Thyroid gland (tissue), 4 donors: ENCODE data around the gene NFU1. TPM values are rescaled to one million over a fixed set of nuclear protein-coding genes. Genes with fewer than 3 reads are reported as not detected.

ENCODE experiments used
- DNase-seq, 2 donors: peaks; one replicate each; pipeline ENCODE4 v3.0.0-alpha.2; 2019
- H3K27ac ChIP-seq, 3 donors: fragments of 200-600 bp; sonication (generic); 1 replicate in 2 of 3; 2 replicates in 1 of 3; pipeline ENCODE4 v1.5.1; 2016 to 2019; ENCODE audit warnings: mild to moderate bottlenecking in 1 of 3, moderate library complexity in 1 of 3
- H3K27me3 ChIP-seq: fragments of 200-600 bp; sonication (generic); one replicate; pipeline ENCODE4 v1.5.1; 2019
- H3K36me3 ChIP-seq, 2 donors: fragments of 200-600 bp; sonication (generic); one replicate each; pipeline ENCODE4 v1.5.1; 2016 to 2019
- H3K4me1 ChIP-seq, 2 donors: fragments of 200-600 bp; sonication (generic); one replicate each; pipeline ENCODE4 v1.5.1; 2017 to 2019
- H3K4me3 ChIP-seq, 3 donors: fragments of 200-600 bp; sonication (generic); replicated peaks in 1 of 3; 1 replicate in 2 of 3; 2 replicates in 1 of 3; pipeline ENCODE4 v1.5.1; 2016; ENCODE audit warnings: mild to moderate bottlenecking in 1 of 3
- H3K9me3 ChIP-seq: fragments of 200-600 bp; sonication (generic); one replicate; pipeline ENCODE4 v1.5.1; 2017
- CTCF ChIP-seq, 6 experiments: fragments of 200-600 bp in 3 of 6; fragments of 450-650 bp in 3 of 6; sonication (generic) in 3 of 6; IDR thresholded peaks; one replicate each; pipeline ENCODE4 v1.5.1; 2016 to 2019; ENCODE audit warnings: antibody characterized with exemption in 6 of 6, mild to moderate bottlenecking in 2 of 6, inconsistent platforms in 1 of 6, moderate library complexity in 1 of 6
- POLR2A ChIP-seq, 2 donors: fragments of 450-650 bp; IDR thresholded peaks; one replicate each; pipeline ENCODE4 v1.6.1; 2017; ENCODE audit warnings: antibody characterized with exemption in 2 of 2, mild to moderate bottlenecking in 2 of 2, moderate library complexity in 1 of 2
- WGBS, 2 donors: methylation state at CpG; one replicate each; pipeline ENCODE4 v1.1.5; 2017; 5-methylcytosine and 5-hydroxymethylcytosine counted together
- intact Hi-C: fragments of 100-400 bp; cut with DNase I; formaldehyde crosslinking; loops from one replicate; pipeline ENCODE4 v1.15.1; 2023
- total RNA-seq, 4 donors: library from RNA; depleted of rRNA; stranded (reverse); fragments of >200 nt; gene quantifications; one replicate each; pipeline ENCODE4 v1.2.3, GENCODE V29; 2016

NFU1 gene
- total RNA-seq, 4 donors from 2014 or later, result 38.7 to 74.2 (median 55.2) TPM

GRCh38 chr2:69438580-69438979 lies 1.3 kb upstream of the NFU1 start:
- peak overlapping the region; percentile 88 to 99 (median 99) for H3K27ac ChIP-seq
- TF ChIP-seq POLR2A (IDR thresholded peaks at IDR 0.05) (no peak), CTCF (IDR thresholded peaks at IDR 0.05) (no peak)
- H3K4me3 ChIP-seq, result no peak overlapping the region
- intact Hi-C loops, result no loop called here
- peaks cover 10 to 23% of the 10 kb centered on the region in 2 donors for H3K4me1 ChIP-seq
- no peaks in the 10 kb centered on the region for H3K27me3 ChIP-seq
- 99 to 100% methylated on average over 6 of the region's 6 CpGs for WGBS, 2 donors
- no peaks in the 10 kb centered on the region for H3K9me3 ChIP-seq
- no peak for DNase-seq
- no peaks in the 10 kb centered on the region for H3K36me3 ChIP-seq

GRCh38 chr2:69437751-69438154 lies 518 bp upstream of the NFU1 start:
- Histone ChIP-seq H3K4me3 (peak overlapping the region; percentile 43 to 91 (median 64)), H3K4me1 (peaks cover 10 to 23% of the 10 kb centered on the region in 2 donors), H3K36me3 (no peaks in the 10 kb centered on the region), H3K27me3 (no peaks in the 10 kb centered on the region), H3K9me3 (no peaks in the 10 kb centered on the region), H3K27ac (peak overlapping the region; percentile 88 to 99 (median 99))
- WGBS, 2 donors, result 34 to 41% methylated on average over 7 of the region's 7 CpGs
- no peak for TF ChIP-seq POLR2A (IDR thresholded peaks at IDR 0.05)
- TF ChIP-seq CTCF (IDR thresholded peaks at IDR 0.05), result no peak
- intact Hi-C loops, result no loop called here
- peak; percentile 69 to 76 for DNase-seq

GRCh38 chr2:69436596-69436937 lies 668 bp downstream of the NFU1 start:
- DNase-seq, result no peak
- no peaks in the 10 kb centered on the region for H3K9me3 ChIP-seq
- H3K27me3 ChIP-seq, result no peaks in the 10 kb centered on the region
- intact Hi-C loops, result no loop called here
- peaks cover 10 to 23% of the 10 kb centered on the region in 2 donors for H3K4me1 ChIP-seq
- H3K4me3 ChIP-seq, result peak overlapping the region; percentile 43 to 91 (median 64)
- TF ChIP-seq CTCF (IDR thresholded peaks at IDR 0.05), result peak in 1 of 6 experiments; percentile 23
- no peak for TF ChIP-seq POLR2A (IDR thresholded peaks at IDR 0.05)
- WGBS, 2 donors, result 2 to 7% methylated on average over 5 of the region's 5 CpGs
- H3K36me3 ChIP-seq, result no peaks in the 10 kb centered on the region
- H3K27ac ChIP-seq, result peak overlapping the region; percentile 88 to 99 (median 99)

- Histone ChIP-seq H3K9me3 (no peaks in the 10 kb centered on the region), H3K36me3 (peaks cover 4 to 5% of the 10 kb centered on the region in 2 donors), H3K4me3 (no peak overlapping the region), H3K27ac (no peak overlapping the region), H3K27me3 (no peaks in the 10 kb centered on the region), H3K4me1 (peaks cover 10 to 23% of the 10 kb centered on the region in 2 donors)
- intact Hi-C loops, result no loop called here
- 81 to 82% methylated on average over 5 of the region's 5 CpGs for WGBS, 2 donors
- no peak for TF ChIP-seq CTCF (IDR thresholded peaks at IDR 0.05)
- TF ChIP-seq POLR2A (IDR thresholded peaks at IDR 0.05), result no peak
- no peak for DNase-seq
Observed at GRCh38 chr2:69434753-69435152, 2.5 kb downstream of the NFU1 start.

GRCh38 chr2:69429491-69430183 lies 7.6 kb downstream of the NFU1 start:
- Histone ChIP-seq H3K9me3 (no peaks in the 10 kb centered on the region), H3K27ac (no peak overlapping the region), H3K36me3 (peaks cover 7 to 25% of the 10 kb centered on the region in 2 donors), H3K4me1 (peaks cover 0 to 4% of the 10 kb centered on the region in 2 donors), H3K4me3 (no peak overlapping the region), H3K27me3 (no peaks in the 10 kb centered on the region)
- WGBS, 2 donors, result 93 to 97% methylated on average over 6 of the region's 6 CpGs
- TF ChIP-seq CTCF (IDR thresholded peaks at IDR 0.05) (no peak), POLR2A (IDR thresholded peaks at IDR 0.05) (no peak)
- intact Hi-C loops, result no loop called here
- no peak for DNase-seq
